ENCODE results near the gene PRIMPOL. TPM values are rescaled to one million over a fixed set of nuclear protein-coding genes. Genes with fewer than 3 reads are reported as not detected.

PRIMPOL gene
- total RNA-seq, 2 experiments from 2014 or later: 4.2 TPM

DNA sequence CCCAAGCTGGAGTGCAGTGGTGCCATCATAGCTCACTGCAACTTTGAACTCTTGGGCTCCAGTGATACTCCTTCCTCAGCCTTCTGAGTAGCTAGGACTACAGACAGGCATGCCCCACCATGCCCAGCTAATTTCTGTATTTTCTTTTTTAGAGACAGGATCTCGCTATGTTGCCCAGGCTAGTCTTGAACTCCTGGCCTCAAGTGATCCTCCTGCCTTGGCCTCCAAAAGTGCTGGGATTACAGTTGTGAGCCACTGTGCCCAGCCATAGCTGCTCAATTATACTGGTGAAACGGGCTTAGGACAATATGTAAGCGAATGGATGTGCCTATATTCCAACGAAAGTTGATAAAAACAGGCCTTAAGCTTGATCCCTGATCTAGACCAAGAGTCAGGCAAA is 13.4 kb upstream of the PRIMPOL start:
- Histone ChIP-seq H3K9me3 (ENCODE audit: control insufficient read depth in 1 of 2, insufficient read depth in 1 of 2, low read length in 2 of 2) (no peaks in the 10 kb centered on the region), H3K27ac (ENCODE audit: low read depth in 1 of 2, low read length in 2 of 2) (no peak overlapping the region), H3K27me3 (ENCODE audit: control insufficient read depth in 1 of 2, insufficient read depth in 2 of 2, low read length in 2 of 2) (no peaks in the 10 kb centered on the region), H3K4me1 (ENCODE audit: insufficient read depth, low read length) (peaks cover 9% of the 10 kb centered on the region), H3K36me3 (ENCODE audit: insufficient read depth, low read length) (peaks cover 79% of the 10 kb centered on the region), H3K4me3 (ENCODE audit: low read length) (no peak overlapping the region)
- ChIA-PET CTCF (no interaction called here), POLR2A (interaction anchor here (0.7 to 1.0 kb wide), 3 partner anchors 11 to 162 kb away, joined by 3 read pairs; partner anchors contain the start of gene IRF2)
- Mint-ChIP-seq H3K27ac (no peak overlapping the region), H3K36me3 (ENCODE audit: low read depth) (peaks cover 89% of the 10 kb centered on the region), H3K27me3 (no peaks in the 10 kb centered on the region), H3K4me3 (no peak overlapping the region), H3K4me1 (ENCODE audit: low read depth) (peaks cover 30% of the 10 kb centered on the region), H3K9me3 (no peaks in the 10 kb centered on the region)
- intact Hi-C loops (cut with DNase I, micrococcal nuclease): no loop called here
- ATAC-seq (ENCODE audit: poor library complexity) (no peak), DNase-seq (no peak)
- TF ChIP-seq CTCF (IDR thresholded peaks at IDR 0.05): no peak

- no peaks in the 10 kb centered on the region for H3K9me3 Mint-ChIP-seq
- peaks cover 92% of the 10 kb centered on the region for H3K36me3 Mint-ChIP-seq (ENCODE audit: low read depth)
- Histone ChIP-seq H3K36me3 (ENCODE audit: insufficient read depth, low read length) (peaks cover 72% of the 10 kb centered on the region), H3K9me3 (ENCODE audit: control insufficient read depth in 1 of 2, insufficient read depth in 1 of 2, low read length in 2 of 2) (no peaks in the 10 kb centered on the region), H3K27me3 (ENCODE audit: control insufficient read depth in 1 of 2, insufficient read depth in 2 of 2, low read length in 2 of 2) (no peaks in the 10 kb centered on the region), H3K27ac (ENCODE audit: low read depth in 1 of 2, low read length in 2 of 2) (no peak overlapping the region), H3K4me3 (ENCODE audit: low read length) (no peak overlapping the region), H3K4me1 (ENCODE audit: insufficient read depth, low read length) (peaks cover 9% of the 10 kb centered on the region)
- H3K27ac Mint-ChIP-seq: no peak overlapping the region
- intact Hi-C loops (cut with DNase I, micrococcal nuclease): no loop called here
- TF ChIP-seq CTCF (IDR thresholded peaks at IDR 0.05): no peak
- H3K27me3 Mint-ChIP-seq: no peaks in the 10 kb centered on the region
- H3K4me1 Mint-ChIP-seq (ENCODE audit: low read depth): peaks cover 38% of the 10 kb centered on the region
- no peak for ATAC-seq (ENCODE audit: poor library complexity)
- ChIA-PET POLR2A (no interaction called here), CTCF (no interaction called here)
- no peak overlapping the region for H3K4me3 Mint-ChIP-seq
- DNase-seq: no peak
These were observed 12.6 kb upstream of the PRIMPOL start for GRCh38 chr4:184636897-184637296.

DNA sequence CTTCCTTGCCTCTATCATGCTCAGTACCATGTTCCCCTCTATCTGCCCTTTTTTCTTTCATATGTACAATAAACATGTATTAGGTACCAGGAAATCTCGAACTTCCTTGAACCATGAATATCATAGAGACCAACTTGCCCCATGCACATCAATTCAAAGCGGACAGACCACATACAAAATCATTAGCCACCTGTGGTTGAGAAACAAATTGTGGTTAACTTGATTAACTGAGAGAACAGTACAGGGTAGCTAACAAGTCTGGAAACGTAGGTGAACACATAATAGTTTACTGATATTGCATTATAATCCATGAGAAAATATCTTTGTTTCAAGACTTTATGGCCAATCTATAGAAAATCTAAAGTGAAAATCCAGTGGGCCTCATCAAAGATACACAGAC is 8.5 kb upstream of the PRIMPOL start:
- Mint-ChIP-seq H3K36me3 (ENCODE audit: low read depth) (peaks cover 81% of the 10 kb centered on the region), H3K27me3 (no peaks in the 10 kb centered on the region), H3K27ac (peak overlapping the region; percentile 17), H3K4me1 (ENCODE audit: low read depth) (peaks cover 61% of the 10 kb centered on the region), H3K9me3 (no peaks in the 10 kb centered on the region), H3K4me3 (no peak overlapping the region)
- peaks cover 22% of the 10 kb centered on the region for H3K4me1 ChIP-seq (ENCODE audit: insufficient read depth, low read length)
- ATAC-seq (ENCODE audit: poor library complexity): no peak
- intact Hi-C loops (cut with DNase I, micrococcal nuclease): loop anchor here (10.0 kb wide), 3 partner anchors 94 to 504 kb away; partner anchors contain the start of genes ACSL1 (in 1 of the 2), CENPU (in 1 of the 2) and SLC25A4 (in 1 of the 2)
- ChIA-PET CTCF (no interaction called here), POLR2A (no interaction called here)
- DNase-seq: no peak
- TF ChIP-seq CTCF (IDR thresholded peaks at IDR 0.05): no peak
- no peaks in the 10 kb centered on the region for H3K27me3 ChIP-seq (ENCODE audit: control insufficient read depth in 1 of 2, insufficient read depth in 2 of 2, low read length in 2 of 2)
- H3K9me3 ChIP-seq (ENCODE audit: control insufficient read depth in 1 of 2, insufficient read depth in 1 of 2, low read length in 2 of 2): no peaks in the 10 kb centered on the region
- peaks cover 50% of the 10 kb centered on the region for H3K36me3 ChIP-seq (ENCODE audit: insufficient read depth, low read length)
- no peak overlapping the region for H3K4me3 ChIP-seq (ENCODE audit: low read length)
- H3K27ac ChIP-seq (ENCODE audit: low read depth in 1 of 2, low read length in 2 of 2): no peak overlapping the region

Data from CD4-positive, alpha-beta T cell (primary cell).